HepG2 (cell line): ENCODE data around the gene LRRC27. TPM values are rescaled to one million over a fixed set of nuclear protein-coding genes. Genes with fewer than 3 reads are reported as not detected.
"Not testable (repeated sequence)": the region's sequence is repeated elsewhere in the genome, so short reads cannot be mapped to it uniquely, and the experiment has no call there.

Source experiments
- ATAC-seq: fragments of 200-7000 bp; cut with Tn5 transposase; 3 replicates; pipeline ENCODE4 v1.9.1; 2020; ENCODE audit warnings: mild to moderate bottlenecking, moderate library complexity
- BruUV-seq: library from RNA; stranded (reverse); fragments of 400-500 nt; replicated peaks from 2 replicates; lab custom pipeline; 2021; lab: Mats Ljungman, UMichigan
- CTCF ChIA-PET: fragments of 300-600 bp; formaldehyde crosslinking; extraction: SDS; loops from one replicate; lab custom pipeline; 2021; ENCODE audit warnings: low total read pairs, inconsistent platforms, low intra/inter-chr PET ratio; lab: Yijun Ruan, JAX
- POLR2A ChIA-PET: fragments of 350-600 bp; sonication (Branson Sonifier 250); formaldehyde crosslinking; loops from one replicate; lab custom pipeline; 2020; ENCODE audit warnings: antibody characterized with exemption, inconsistent platforms; lab: Yijun Ruan, JAX
- DNase-seq: peaks from one replicate; pipeline ENCODE4 v3.0.0-alpha.2; 2015; ENCODE audit warnings: low spot score
- FAIRE-seq: peaks from 3 replicates; lab custom pipeline; 2011; peaks lifted over from hg19 to GRCh38; lab: Jason Lieb, UNC
- H2AFZ ChIP-seq: one replicate; pipeline ENCODE4 v1.6.1; 2011; ENCODE audit warnings: low read length, inconsistent platforms
- H3K27ac ChIP-seq: fragments of 300-600 bp; 3 replicates; pipeline ENCODE4 v1.8.0; 2011; ENCODE audit warnings: mixed run types, mild to moderate bottlenecking, mixed read lengths, low read length, inconsistent platforms; ENCODE audit not compliant: insufficient read depth; ENCODE audit errors: extremely low read length
- H3K27me3 ChIP-seq, 2 experiments: fragments of 200-600 bp in 1 of 2; 2 replicates in 1 of 2; 3 replicates in 1 of 2; pipeline versions ENCODE4 v1.6.0 to v1.8.0; 2011; ENCODE audit warnings: low read length in 2 of 2, mild to moderate bottlenecking in 2 of 2, moderate library complexity in 2 of 2, inconsistent platforms in 1 of 2; ENCODE audit not compliant: insufficient read depth in 2 of 2, control insufficient read depth in 1 of 2
- H3K36me3 ChIP-seq, 2 experiments: fragments of 200-600 bp in 1 of 2; replicated peaks in 1 of 2; 2 replicates in 1 of 2; 3 replicates in 1 of 2; pipeline versions ENCODE4 v1.5.1 to v1.8.0; 2011; ENCODE audit warnings: low read length in 2 of 2, inconsistent platforms in 1 of 2; ENCODE audit not compliant: insufficient read depth in 2 of 2, control insufficient read depth in 1 of 2
- H3K4me1 ChIP-seq: 2 replicates; pipeline ENCODE4 v1.5.1; 2012; ENCODE audit warnings: low read length, inconsistent platforms; ENCODE audit not compliant: insufficient read depth
- H3K4me2 ChIP-seq: 2 replicates; pipeline ENCODE4 v1.6.0; 2011; ENCODE audit warnings: low read depth, low read length, inconsistent platforms
- H3K4me3 ChIP-seq, 3 experiments: fragments of 200-600 bp in 1 of 3; sonication (generic), shearing (Covaris generic) in 1 of 3; replicated peaks in 1 of 3; 2 replicates each; pipeline ENCODE4 v1.5.1; 2011 to 2016; ENCODE audit warnings: low read length in 3 of 3, inconsistent platforms in 2 of 3, low read depth in 2 of 3, mild to moderate bottlenecking in 2 of 3, control low read depth in 1 of 3, mixed read lengths in 1 of 3; ENCODE audit not compliant: insufficient read depth in 1 of 3
- H3K79me2 ChIP-seq: one replicate; pipeline ENCODE4 v1.6.1; 2011; ENCODE audit warnings: low read length, inconsistent platforms; ENCODE audit not compliant: insufficient read depth
- H3K9ac ChIP-seq: 2 replicates; pipeline ENCODE4 v1.6.0; 2011; ENCODE audit warnings: mild to moderate bottlenecking, low read depth, low read length, inconsistent platforms; ENCODE audit not compliant: insufficient read depth
- H3K9me3 ChIP-seq: 2 replicates; pipeline ENCODE4 v1.5.1; 2012; ENCODE audit warnings: mild to moderate bottlenecking, low read length
- H4K20me1 ChIP-seq: 2 replicates; pipeline ENCODE4 v1.6.0; 2011; ENCODE audit warnings: inconsistent platforms, mild to moderate bottlenecking, low read length, moderate library complexity; ENCODE audit not compliant: insufficient read depth
- CAMTA2 ChIP-seq: sonication (generic); formaldehyde crosslinking; IDR thresholded peaks from 2 replicates; pipeline ENCODE4 v1.4.0; 2020; ENCODE audit warnings: mild to moderate bottlenecking, missing genetic modification reagents, borderline replicate concordance
- FOSL2 ChIP-seq: sonication (generic); formaldehyde crosslinking; IDR thresholded peaks from 2 replicates; pipeline ENCODE4 v1.4.0; 2020; ENCODE audit warnings: missing genetic modification reagents
- KLF13 ChIP-seq: sonication (generic); formaldehyde crosslinking; IDR thresholded peaks from 2 replicates; pipeline ENCODE4 v1.4.0; 2020; ENCODE audit warnings: mild to moderate bottlenecking, missing genetic modification reagents
- MAFF ChIP-seq: IDR thresholded peaks from 2 replicates; pipeline ENCODE4 v1.6.1; 2011; ENCODE audit warnings: low read depth, low read length, improper control_type of control experiment
- PLSCR1 ChIP-seq: sonication (generic); formaldehyde crosslinking; IDR thresholded peaks from 2 replicates; pipeline ENCODE4 v1.5.0; 2020; ENCODE audit warnings: missing genetic modification reagents, mild to moderate bottlenecking, borderline replicate concordance
- RNF2 ChIP-seq: fragments of 450-650 bp; conservative IDR thresholded peaks from 2 replicates; pipeline ENCODE4 v1.6.1; 2016; ENCODE audit warnings: low read depth
- STAT5B ChIP-seq: sonication (generic); formaldehyde crosslinking; IDR thresholded peaks from 2 replicates; pipeline ENCODE4 v1.4.0; 2020; ENCODE audit warnings: missing genetic modification reagents
- TSC22D2 ChIP-seq: sonication (generic); formaldehyde crosslinking; IDR thresholded peaks from 2 replicates; pipeline ENCODE4 v1.5.1; 2020; ENCODE audit warnings: missing genetic modification reagents, mild to moderate bottlenecking, borderline replicate concordance
- ZBTB34 ChIP-seq: sonication (generic); formaldehyde crosslinking; IDR thresholded peaks from 2 replicates; pipeline ENCODE4 v1.8.0; 2022; ENCODE audit warnings: mild to moderate bottlenecking, missing genetic modification reagents
- ZBTB42 ChIP-seq: sonication (generic); formaldehyde crosslinking; IDR thresholded peaks from 2 replicates; pipeline ENCODE4 v1.5.0; 2020; ENCODE audit warnings: mild to moderate bottlenecking, missing genetic modification reagents
- ZFX ChIP-seq: sonication (generic); formaldehyde crosslinking; IDR thresholded peaks from 2 replicates; pipeline ENCODE4 v1.4.0; 2020; ENCODE audit warnings: mild to moderate bottlenecking, low read depth, missing genetic modification reagents, moderate library complexity
- ZNF225 ChIP-seq: sonication (generic); formaldehyde crosslinking; IDR thresholded peaks from 2 replicates; pipeline ENCODE4 v1.4.0; 2020; ENCODE audit warnings: mild to moderate bottlenecking, missing genetic modification reagents
- ZNF770 ChIP-seq: sonication (generic); formaldehyde crosslinking; IDR thresholded peaks from 2 replicates; pipeline ENCODE4 v1.5.0; 2020; ENCODE audit warnings: mild to moderate bottlenecking, missing genetic modification reagents
- WGBS: methylation state at CpG from one replicate; pipeline ENCODE4 v1.1.6; 2017; ENCODE audit warnings: low lambda C conversion rate; 5-methylcytosine and 5-hydroxymethylcytosine counted together
- in situ Hi-C: cut with HindIII; loops from 2 replicates; pipeline ENCODE4 v1.10.0; 2017; ENCODE audit warnings: low pct_unique_long_range_greater_than_20kb; ENCODE audit not compliant: extremely low pct_ligation_motif_present
- intact Hi-C: fragments of 100-400 bp; cut with micrococcal nuclease; formaldehyde crosslinking; loops from one replicate; pipeline ENCODE4 v1.10.0; 2022; ENCODE audit not compliant: unreplicated experiment
- polyA plus RNA-seq, 8 experiments: library from polyadenylated mRNA; depleted of rRNA in 3 of 8; stranded (reverse) in 7 of 8; unstranded in 1 of 8; fragments of >200 nt; fragmentation: Illumina TruSeq in 4 of 8; extraction: Trizol in 4 of 8; gene quantifications; 2 replicates each; pipeline versions ENCODE4 v1.2.1 to v1.2.3, GENCODE V29; 2011 to 2016; ENCODE audit warnings: low read depth in 4 of 8, missing spikeins in 1 of 8, mixed read lengths in 1 of 8; ENCODE audit not compliant: insufficient read depth in 1 of 8
- total RNA-seq, 5 experiments: library from RNA; depleted of rRNA; stranded (reverse); fragments of >200 nt; fragmentation: Illumina TruSeq; extraction: Trizol; gene quantifications; 2 replicates each; pipeline ENCODE4 v1.2.3, GENCODE V29; 2016; ENCODE audit warnings: low read depth in 1 of 5

LRRC27 gene
- total and polyA plus RNA-seq, 2 of the 13 experiments (the other 11 are each of a cell fraction or from before 2014, with no cell fraction given), result 4.2 to 4.6 TPM

GRCh38 chr10:132317477-132317876, 14.5 kb upstream of the LRRC27 start:
- DNase-seq, H3K27me3 ChIP-seq, H3K4me2 ChIP-seq, H3K9me3 ChIP-seq, CTCF ChIA-PET, H3K27ac ChIP-seq, POLR2A ChIA-PET, BruUV-seq, H4K20me1 ChIP-seq, ATAC-seq, H3K4me3 ChIP-seq, H2AFZ ChIP-seq, H3K9ac ChIP-seq, in situ Hi-C loops, H3K79me2 ChIP-seq, FAIRE-seq, H3K36me3 ChIP-seq, intact Hi-C loops: not testable (repeated sequence)
- WGBS, result 45% methylated on average over 6 of the region's 6 CpGs
- TF ChIP-seq ZNF770 (CRISPR knock-in tag), result peak; percentile 90
- TF ChIP-seq FOSL2 (CRISPR knock-in tag), result peak; percentile 34
- peaks cover 30% of the 10 kb centered on the region for H3K4me1 ChIP-seq

GRCh38 chr10:132319853-132320653, 11.9 kb upstream of the LRRC27 start:
- BruUV-seq, result no TSS peak
- peak overlapping the region in 1 of 3 experiments; percentile 39; a peak in 1 of 6 replicates for H3K4me3 ChIP-seq
- ChIA-PET CTCF (no interaction called here), POLR2A (interaction anchor here (1.0 to 1.6 kb wide), 2 partner anchors 8 to 12 kb away, joined by 3 to 4 read pairs; partner anchors contain the start of gene STK32C)
- H3K79me2 ChIP-seq, result no peaks in the 10 kb centered on the region
- DNase-seq (peak; percentile 71), ATAC-seq (peak; percentile 92), FAIRE-seq (peak; percentile 79)
- H3K4me1 ChIP-seq, result peaks cover 26% of the 10 kb centered on the region
- 22% methylated on average over 11 of the region's 15 CpGs for WGBS
- H3K9me3 ChIP-seq, result no peaks in the 10 kb centered on the region
- H3K9ac ChIP-seq, result peak overlapping the region; percentile 49; the same call in 1 of the 2 replicates
- H3K27ac ChIP-seq, result no peak overlapping the region
- peak overlapping the region; percentile 76 for H3K4me2 ChIP-seq
- in situ Hi-C loops, result no loop called here
- H3K36me3 ChIP-seq, result no peaks in the 10 kb centered on the region
- no peak overlapping the region for H2AFZ ChIP-seq
- intact Hi-C loops, result no loop called here
- H4K20me1 ChIP-seq, result no peaks in the 10 kb centered on the region
- H3K27me3 ChIP-seq, result no peaks in the 10 kb centered on the region
- no peak for TF ChIP-seq TSC22D2
- no peak for TF ChIP-seq CAMTA2 (CRISPR knock-in tag)
- TF ChIP-seq ZBTB34 (CRISPR knock-in tag), result no peak
- peak; percentile 95 for TF ChIP-seq FOSL2 (CRISPR knock-in tag)
- no peak for TF ChIP-seq KLF13 (CRISPR knock-in tag)
- TF ChIP-seq RNF2, result no peak
- no peak for TF ChIP-seq PLSCR1
- no peak for TF ChIP-seq ZFX (CRISPR knock-in tag)
- peak; percentile 85 for TF ChIP-seq MAFF
- no peak for TF ChIP-seq ZBTB42 (CRISPR knock-in tag)
- no peak for TF ChIP-seq STAT5B (CRISPR knock-in tag)
- no peak for TF ChIP-seq ZNF225
